WTC11 (cell line): ENCODE data around the gene PAPSS1. TPM values are rescaled to one million over a fixed set of nuclear protein-coding genes. Genes with fewer than 3 reads are reported as not detected.
A peak's percentile ranks its signal among the peaks of the same experiment; 100 is the strongest.

ENCODE experiments used
- ATAC-seq: fragments of 200-7000 bp; cut with Tn5 transposase; 2 replicates; pipeline ENCODE4 v1.10.0; 2021; ENCODE audit warnings: mild to moderate bottlenecking, moderate library complexity
- CTCF ChIA-PET: fragments of 300-600 bp; sonication (Branson Sonifier 250); formaldehyde crosslinking; loops from one replicate; lab custom pipeline; 2021; ENCODE audit warnings: antibody characterized with exemption; lab: Charles Lee
- POLR2A ChIA-PET: fragments of 350-600 bp; sonication (Branson Sonifier 250); formaldehyde crosslinking; loops from one replicate; lab custom pipeline; 2021; ENCODE audit warnings: antibody characterized with exemption; lab: Charles Lee
- DNase-seq: peaks from one replicate; pipeline ENCODE4 v3.0.0; 2021; ENCODE audit warnings: low spot score
- H3K27ac Mint-ChIP-seq: 2 replicates; pipeline ENCODE4 v1.8.0; 2021; ENCODE audit warnings: mixed read lengths
- H3K27me3 Mint-ChIP-seq: 2 replicates; pipeline ENCODE4 v1.8.0; 2021; ENCODE audit warnings: low read depth, mild to moderate bottlenecking, moderate library complexity, mixed read lengths
- H3K36me3 Mint-ChIP-seq: 2 replicates; pipeline ENCODE4 v1.8.0; 2021; ENCODE audit warnings: mixed read lengths
- H3K4me1 Mint-ChIP-seq: 2 replicates; pipeline ENCODE4 v1.8.0; 2022; ENCODE audit warnings: mixed read lengths
- H3K4me3 Mint-ChIP-seq: 2 replicates; pipeline ENCODE4 v1.8.0; 2021; ENCODE audit warnings: mild to moderate bottlenecking, moderate library complexity, mixed read lengths
- H3K9me3 Mint-ChIP-seq: 2 replicates; pipeline ENCODE4 v1.8.0; 2021; ENCODE audit warnings: mixed read lengths
- CREB1 ChIP-seq: sonication (generic); formaldehyde crosslinking; IDR thresholded peaks from 2 replicates; pipeline ENCODE4 v1.8.0; 2023; ENCODE audit warnings: mild to moderate bottlenecking, missing genetic modification reagents
- FOXJ3 ChIP-seq: sonication (generic); formaldehyde crosslinking; IDR thresholded peaks from 2 replicates; pipeline ENCODE4 v1.9.0; 2021; ENCODE audit warnings: missing genetic modification reagents, mild to moderate bottlenecking, borderline replicate concordance
- FOXP1 ChIP-seq: sonication (generic); formaldehyde crosslinking; IDR thresholded peaks from 2 replicates; pipeline ENCODE4 v1.8.0; 2022; ENCODE audit warnings: missing genetic modification reagents, mild to moderate bottlenecking, moderate library complexity, borderline replicate concordance
- JUN ChIP-seq: sonication (generic); formaldehyde crosslinking; IDR thresholded peaks from 2 replicates; pipeline ENCODE4 v1.8.0; 2023; ENCODE audit warnings: mild to moderate bottlenecking, missing genetic modification reagents
- MYBL2 ChIP-seq: sonication (generic); formaldehyde crosslinking; IDR thresholded peaks from 2 replicates; pipeline ENCODE4 v1.8.1; 2023; ENCODE audit warnings: mild to moderate bottlenecking, moderate library complexity, missing genetic modification reagents
- RELA ChIP-seq: sonication (generic); formaldehyde crosslinking; IDR thresholded peaks from 2 replicates; pipeline ENCODE4 v1.8.1; 2022; ENCODE audit warnings: missing genetic modification reagents, mild to moderate bottlenecking, borderline replicate concordance
- SMAD3 ChIP-seq: sonication (generic); formaldehyde crosslinking; IDR thresholded peaks from 2 replicates; pipeline ENCODE4 v1.8.0; 2022; ENCODE audit warnings: missing genetic modification reagents, mild to moderate bottlenecking, borderline replicate concordance
- TCF7 ChIP-seq: sonication (generic); formaldehyde crosslinking; IDR thresholded peaks from 2 replicates; pipeline ENCODE4 v1.8.0; 2022; ENCODE audit warnings: mild to moderate bottlenecking, low read depth, missing genetic modification reagents, moderate library complexity
- TEAD4 ChIP-seq: sonication (generic); formaldehyde crosslinking; IDR thresholded peaks from 2 replicates; pipeline ENCODE4 v1.8.0; 2022; ENCODE audit warnings: mild to moderate bottlenecking, missing genetic modification reagents
- TP53 ChIP-seq: sonication (generic); formaldehyde crosslinking; IDR thresholded peaks from 2 replicates; pipeline ENCODE4 v1.8.1; 2023; ENCODE audit warnings: mild to moderate bottlenecking, missing genetic modification reagents
- ZNF396 ChIP-seq: fragments of 250-450 bp; sonication (Bioruptor Pico); IDR thresholded peaks from 2 replicates; pipeline ENCODE4 v1.8.0; 2021; ENCODE audit warnings: mild to moderate bottlenecking, moderate library complexity, borderline replicate concordance
- total RNA-seq: library from RNA; stranded (reverse); gene quantifications from 3 replicates; pipeline ENCODE4 v1.2.3, GENCODE V29; 2021
- TF ChIP-seq, protein P1 (sequence below): sonication (generic); formaldehyde crosslinking; IDR thresholded peaks from 2 replicates; pipeline ENCODE4 v1.8.0; 2022; ENCODE audit warnings: missing genetic modification reagents
- TF ChIP-seq, protein P2 (sequence below): sonication (generic); formaldehyde crosslinking; IDR thresholded peaks from 2 replicates; pipeline ENCODE4 v1.8.1; 2022; ENCODE audit warnings: low read depth, mild to moderate bottlenecking, moderate library complexity, missing genetic modification reagents, borderline replicate concordance
- TF ChIP-seq, protein P3 (sequence below): sonication (generic); formaldehyde crosslinking; IDR thresholded peaks from 2 replicates; pipeline ENCODE4 v1.8.0; 2023; ENCODE audit warnings: missing genetic modification reagents, mild to moderate bottlenecking, borderline replicate concordance
- TF ChIP-seq, protein P4 (sequence below): sonication (generic); formaldehyde crosslinking; IDR thresholded peaks from 2 replicates; pipeline ENCODE4 v1.8.0; 2022; ENCODE audit warnings: mild to moderate bottlenecking, missing genetic modification reagents
- TF ChIP-seq, protein P5 (sequence below): sonication (generic); formaldehyde crosslinking; IDR thresholded peaks from 2 replicates; pipeline ENCODE4 v1.8.1; 2022; ENCODE audit warnings: mild to moderate bottlenecking, missing genetic modification reagents, moderate library complexity, borderline replicate concordance
- TF ChIP-seq, protein P6 (sequence below): sonication (generic); formaldehyde crosslinking; IDR thresholded peaks from 2 replicates; pipeline ENCODE4 v1.8.1; 2023; ENCODE audit warnings: mild to moderate bottlenecking, missing genetic modification reagents
- TF ChIP-seq, protein P7 (sequence below): fragments of 250-450 bp; sonication (Bioruptor Pico); IDR thresholded peaks from 2 replicates; pipeline ENCODE4 v1.9.0; 2021; ENCODE audit warnings: mild to moderate bottlenecking

Gene PAPSS1
- total RNA-seq, 1 experiment from 2014 or later, result 62.9 TPM

DNA sequence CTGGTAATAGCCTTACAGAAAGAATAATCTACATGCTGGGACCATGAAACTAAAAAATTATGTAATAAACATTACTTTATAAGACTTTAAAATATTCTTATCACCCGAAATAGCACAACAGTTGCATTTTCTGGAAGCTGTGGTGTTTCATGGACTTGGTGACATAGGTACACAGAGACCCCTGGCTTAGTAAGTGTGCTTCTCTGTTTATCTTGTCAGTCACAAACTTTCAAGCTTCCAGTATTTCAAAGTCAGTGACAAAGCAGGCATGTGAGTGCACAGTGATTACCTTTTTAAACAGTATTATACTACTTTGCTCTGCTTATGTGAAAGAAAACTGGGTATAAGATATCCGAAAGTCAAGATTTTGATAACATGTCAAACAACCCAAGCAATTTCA, 84.3 kb downstream of the PAPSS1 start:
- no peaks in the 10 kb centered on the region for H3K4me1 Mint-ChIP-seq
- ChIA-PET POLR2A (no interaction called here), CTCF (no interaction called here)
- TF ChIP-seq TEAD4 (CRISPR knock-in tag) (no peak), CREB1 (no peak), RELA (no peak), FOXP1 (no peak), TP53 (no peak)
- TF ChIP-seq, protein P1, sequence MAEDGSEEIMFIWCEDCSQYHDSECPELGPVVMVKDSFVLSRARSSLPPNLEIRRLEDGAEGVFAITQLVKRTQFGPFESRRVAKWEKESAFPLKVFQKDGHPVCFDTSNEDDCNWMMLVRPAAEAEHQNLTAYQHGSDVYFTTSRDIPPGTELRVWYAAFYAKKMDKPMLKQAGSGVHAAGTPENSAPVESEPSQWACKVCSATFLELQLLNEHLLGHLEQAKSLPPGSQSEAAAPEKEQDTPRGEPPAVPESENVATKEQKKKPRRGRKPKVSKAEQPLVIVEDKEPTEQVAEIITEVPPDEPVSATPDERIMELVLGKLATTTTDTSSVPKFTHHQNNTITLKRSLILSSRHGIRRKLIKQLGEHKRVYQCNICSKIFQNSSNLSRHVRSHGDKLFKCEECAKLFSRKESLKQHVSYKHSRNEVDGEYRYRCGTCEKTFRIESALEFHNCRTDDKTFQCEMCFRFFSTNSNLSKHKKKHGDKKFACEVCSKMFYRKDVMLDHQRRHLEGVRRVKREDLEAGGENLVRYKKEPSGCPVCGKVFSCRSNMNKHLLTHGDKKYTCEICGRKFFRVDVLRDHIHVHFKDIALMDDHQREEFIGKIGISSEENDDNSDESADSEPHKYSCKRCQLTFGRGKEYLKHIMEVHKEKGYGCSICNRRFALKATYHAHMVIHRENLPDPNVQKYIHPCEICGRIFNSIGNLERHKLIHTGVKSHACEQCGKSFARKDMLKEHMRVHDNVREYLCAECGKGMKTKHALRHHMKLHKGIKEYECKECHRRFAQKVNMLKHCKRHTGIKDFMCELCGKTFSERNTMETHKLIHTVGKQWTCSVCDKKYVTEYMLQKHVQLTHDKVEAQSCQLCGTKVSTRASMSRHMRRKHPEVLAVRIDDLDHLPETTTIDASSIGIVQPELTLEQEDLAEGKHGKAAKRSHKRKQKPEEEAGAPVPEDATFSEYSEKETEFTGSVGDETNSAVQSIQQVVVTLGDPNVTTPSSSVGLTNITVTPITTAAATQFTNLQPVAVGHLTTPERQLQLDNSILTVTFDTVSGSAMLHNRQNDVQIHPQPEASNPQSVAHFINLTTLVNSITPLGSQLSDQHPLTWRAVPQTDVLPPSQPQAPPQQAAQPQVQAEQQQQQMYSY (CRISPR knock-in tag), result no peak
- TF ChIP-seq, protein P2, sequence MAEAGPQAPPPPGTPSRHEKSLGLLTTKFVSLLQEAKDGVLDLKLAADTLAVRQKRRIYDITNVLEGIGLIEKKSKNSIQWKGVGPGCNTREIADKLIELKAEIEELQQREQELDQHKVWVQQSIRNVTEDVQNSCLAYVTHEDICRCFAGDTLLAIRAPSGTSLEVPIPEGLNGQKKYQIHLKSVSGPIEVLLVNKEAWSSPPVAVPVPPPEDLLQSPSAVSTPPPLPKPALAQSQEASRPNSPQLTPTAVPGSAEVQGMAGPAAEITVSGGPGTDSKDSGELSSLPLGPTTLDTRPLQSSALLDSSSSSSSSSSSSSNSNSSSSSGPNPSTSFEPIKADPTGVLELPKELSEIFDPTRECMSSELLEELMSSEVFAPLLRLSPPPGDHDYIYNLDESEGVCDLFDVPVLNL (CRISPR knock-in tag), result no peak
- TF ChIP-seq, protein P3, sequence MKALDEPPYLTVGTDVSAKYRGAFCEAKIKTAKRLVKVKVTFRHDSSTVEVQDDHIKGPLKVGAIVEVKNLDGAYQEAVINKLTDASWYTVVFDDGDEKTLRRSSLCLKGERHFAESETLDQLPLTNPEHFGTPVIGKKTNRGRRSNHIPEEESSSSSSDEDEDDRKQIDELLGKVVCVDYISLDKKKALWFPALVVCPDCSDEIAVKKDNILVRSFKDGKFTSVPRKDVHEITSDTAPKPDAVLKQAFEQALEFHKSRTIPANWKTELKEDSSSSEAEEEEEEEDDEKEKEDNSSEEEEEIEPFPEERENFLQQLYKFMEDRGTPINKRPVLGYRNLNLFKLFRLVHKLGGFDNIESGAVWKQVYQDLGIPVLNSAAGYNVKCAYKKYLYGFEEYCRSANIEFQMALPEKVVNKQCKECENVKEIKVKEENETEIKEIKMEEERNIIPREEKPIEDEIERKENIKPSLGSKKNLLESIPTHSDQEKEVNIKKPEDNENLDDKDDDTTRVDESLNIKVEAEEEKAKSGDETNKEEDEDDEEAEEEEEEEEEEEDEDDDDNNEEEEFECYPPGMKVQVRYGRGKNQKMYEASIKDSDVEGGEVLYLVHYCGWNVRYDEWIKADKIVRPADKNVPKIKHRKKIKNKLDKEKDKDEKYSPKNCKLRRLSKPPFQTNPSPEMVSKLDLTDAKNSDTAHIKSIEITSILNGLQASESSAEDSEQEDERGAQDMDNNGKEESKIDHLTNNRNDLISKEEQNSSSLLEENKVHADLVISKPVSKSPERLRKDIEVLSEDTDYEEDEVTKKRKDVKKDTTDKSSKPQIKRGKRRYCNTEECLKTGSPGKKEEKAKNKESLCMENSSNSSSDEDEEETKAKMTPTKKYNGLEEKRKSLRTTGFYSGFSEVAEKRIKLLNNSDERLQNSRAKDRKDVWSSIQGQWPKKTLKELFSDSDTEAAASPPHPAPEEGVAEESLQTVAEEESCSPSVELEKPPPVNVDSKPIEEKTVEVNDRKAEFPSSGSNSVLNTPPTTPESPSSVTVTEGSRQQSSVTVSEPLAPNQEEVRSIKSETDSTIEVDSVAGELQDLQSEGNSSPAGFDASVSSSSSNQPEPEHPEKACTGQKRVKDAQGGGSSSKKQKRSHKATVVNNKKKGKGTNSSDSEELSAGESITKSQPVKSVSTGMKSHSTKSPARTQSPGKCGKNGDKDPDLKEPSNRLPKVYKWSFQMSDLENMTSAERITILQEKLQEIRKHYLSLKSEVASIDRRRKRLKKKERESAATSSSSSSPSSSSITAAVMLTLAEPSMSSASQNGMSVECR, result no peak
- TF ChIP-seq, protein P4, sequence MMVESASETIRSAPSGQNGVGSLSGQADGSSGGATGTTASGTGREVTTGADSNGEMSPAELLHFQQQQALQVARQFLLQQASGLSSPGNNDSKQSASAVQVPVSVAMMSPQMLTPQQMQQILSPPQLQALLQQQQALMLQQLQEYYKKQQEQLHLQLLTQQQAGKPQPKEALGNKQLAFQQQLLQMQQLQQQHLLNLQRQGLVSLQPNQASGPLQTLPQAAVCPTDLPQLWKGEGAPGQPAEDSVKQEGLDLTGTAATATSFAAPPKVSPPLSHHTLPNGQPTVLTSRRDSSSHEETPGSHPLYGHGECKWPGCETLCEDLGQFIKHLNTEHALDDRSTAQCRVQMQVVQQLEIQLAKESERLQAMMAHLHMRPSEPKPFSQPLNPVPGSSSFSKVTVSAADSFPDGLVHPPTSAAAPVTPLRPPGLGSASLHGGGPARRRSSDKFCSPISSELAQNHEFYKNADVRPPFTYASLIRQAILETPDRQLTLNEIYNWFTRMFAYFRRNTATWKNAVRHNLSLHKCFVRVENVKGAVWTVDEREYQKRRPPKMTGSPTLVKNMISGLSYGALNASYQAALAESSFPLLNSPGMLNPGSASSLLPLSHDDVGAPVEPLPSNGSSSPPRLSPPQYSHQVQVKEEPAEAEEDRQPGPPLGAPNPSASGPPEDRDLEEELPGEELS, result no peak
- H3K36me3 Mint-ChIP-seq, result no peaks in the 10 kb centered on the region
- DNase-seq, result no peak
- H3K27ac Mint-ChIP-seq, result no peak overlapping the region
- no peak overlapping the region for H3K4me3 Mint-ChIP-seq
- no peak for ATAC-seq
- no peaks in the 10 kb centered on the region for H3K9me3 Mint-ChIP-seq
- no peaks in the 10 kb centered on the region for H3K27me3 Mint-ChIP-seq

DNA sequence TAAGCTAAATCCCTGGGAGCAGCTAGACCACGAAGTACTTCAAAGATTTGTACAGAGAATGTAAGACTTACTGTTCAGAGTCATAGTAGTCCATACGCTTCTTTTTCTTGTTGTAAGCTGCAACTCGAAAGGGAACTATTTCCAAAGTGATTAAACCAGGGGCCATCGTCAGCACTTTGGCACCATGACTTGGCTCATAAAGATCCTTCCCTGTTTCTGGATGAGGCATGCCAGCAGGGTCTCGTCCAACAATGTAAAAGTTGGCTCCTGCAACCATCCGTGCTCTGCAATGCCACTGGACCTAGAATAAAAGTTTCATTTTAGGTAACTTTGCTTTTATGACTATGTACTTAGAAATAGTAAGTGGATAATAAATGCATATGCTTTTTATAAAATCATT, 88.5 kb downstream of the PAPSS1 start:
- ChIA-PET POLR2A (no interaction called here), CTCF (no interaction called here)
- peaks cover 5% of the 10 kb centered on the region for H3K36me3 Mint-ChIP-seq
- H3K27ac Mint-ChIP-seq, result no peak overlapping the region
- no peaks in the 10 kb centered on the region for H3K9me3 Mint-ChIP-seq
- no peak for DNase-seq
- no peaks in the 10 kb centered on the region for H3K4me1 Mint-ChIP-seq
- no peaks in the 10 kb centered on the region for H3K27me3 Mint-ChIP-seq
- ATAC-seq, result no peak
- no peak overlapping the region for H3K4me3 Mint-ChIP-seq
- no peak for TF ChIP-seq MYBL2
- no peak for TF ChIP-seq SMAD3

DNA sequence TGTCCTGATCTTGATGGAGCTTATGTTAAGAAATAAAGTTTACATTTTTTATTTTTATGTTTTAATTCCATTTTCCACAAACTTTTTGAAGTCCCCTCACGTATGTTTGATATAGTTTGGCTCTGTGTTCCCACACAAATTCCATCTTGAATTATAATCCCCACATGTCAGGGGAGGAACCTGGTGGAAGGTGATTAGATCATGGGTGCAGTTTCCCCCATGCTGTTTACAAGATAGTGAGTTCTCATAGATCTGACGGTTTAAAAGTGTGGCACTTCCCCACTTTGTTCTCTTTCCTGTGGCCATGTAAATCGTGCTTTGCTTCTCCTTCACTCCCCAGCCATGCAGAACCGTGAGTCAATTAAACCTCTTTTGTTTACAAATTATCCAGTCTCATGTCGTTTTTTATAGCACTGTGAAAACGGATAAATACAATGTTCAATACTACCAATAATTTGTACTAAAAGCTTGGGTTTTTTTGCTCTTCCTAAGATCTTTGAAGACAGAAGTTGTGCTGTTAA, 89.8 kb downstream of the PAPSS1 start:
- DNase-seq (no peak), ATAC-seq (no peak)
- H3K4me1 Mint-ChIP-seq, result no peaks in the 10 kb centered on the region
- peaks cover 5% of the 10 kb centered on the region for H3K36me3 Mint-ChIP-seq
- no peaks in the 10 kb centered on the region for H3K9me3 Mint-ChIP-seq
- H3K4me3 Mint-ChIP-seq, result no peak overlapping the region
- ChIA-PET POLR2A (no interaction called here), CTCF (no interaction called here)
- H3K27ac Mint-ChIP-seq, result peak overlapping the region; percentile 68; the same call in 1 of the 2 replicates
- no peaks in the 10 kb centered on the region for H3K27me3 Mint-ChIP-seq
- TF ChIP-seq, protein P5, sequence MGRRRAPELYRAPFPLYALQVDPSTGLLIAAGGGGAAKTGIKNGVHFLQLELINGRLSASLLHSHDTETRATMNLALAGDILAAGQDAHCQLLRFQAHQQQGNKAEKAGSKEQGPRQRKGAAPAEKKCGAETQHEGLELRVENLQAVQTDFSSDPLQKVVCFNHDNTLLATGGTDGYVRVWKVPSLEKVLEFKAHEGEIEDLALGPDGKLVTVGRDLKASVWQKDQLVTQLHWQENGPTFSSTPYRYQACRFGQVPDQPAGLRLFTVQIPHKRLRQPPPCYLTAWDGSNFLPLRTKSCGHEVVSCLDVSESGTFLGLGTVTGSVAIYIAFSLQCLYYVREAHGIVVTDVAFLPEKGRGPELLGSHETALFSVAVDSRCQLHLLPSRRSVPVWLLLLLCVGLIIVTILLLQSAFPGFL, result no peak
- TF ChIP-seq JUN (CRISPR knock-in tag) (no peak), FOXJ3 (CRISPR knock-in tag) (no peak), CREB1 (no peak), TCF7 (no peak), ZNF396 (no peak)
- TF ChIP-seq, protein P6, sequence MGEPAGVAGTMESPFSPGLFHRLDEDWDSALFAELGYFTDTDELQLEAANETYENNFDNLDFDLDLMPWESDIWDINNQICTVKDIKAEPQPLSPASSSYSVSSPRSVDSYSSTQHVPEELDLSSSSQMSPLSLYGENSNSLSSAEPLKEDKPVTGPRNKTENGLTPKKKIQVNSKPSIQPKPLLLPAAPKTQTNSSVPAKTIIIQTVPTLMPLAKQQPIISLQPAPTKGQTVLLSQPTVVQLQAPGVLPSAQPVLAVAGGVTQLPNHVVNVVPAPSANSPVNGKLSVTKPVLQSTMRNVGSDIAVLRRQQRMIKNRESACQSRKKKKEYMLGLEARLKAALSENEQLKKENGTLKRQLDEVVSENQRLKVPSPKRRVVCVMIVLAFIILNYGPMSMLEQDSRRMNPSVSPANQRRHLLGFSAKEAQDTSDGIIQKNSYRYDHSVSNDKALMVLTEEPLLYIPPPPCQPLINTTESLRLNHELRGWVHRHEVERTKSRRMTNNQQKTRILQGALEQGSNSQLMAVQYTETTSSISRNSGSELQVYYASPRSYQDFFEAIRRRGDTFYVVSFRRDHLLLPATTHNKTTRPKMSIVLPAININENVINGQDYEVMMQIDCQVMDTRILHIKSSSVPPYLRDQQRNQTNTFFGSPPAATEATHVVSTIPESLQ (CRISPR knock-in tag), result no peak
- TF ChIP-seq, protein P7, sequence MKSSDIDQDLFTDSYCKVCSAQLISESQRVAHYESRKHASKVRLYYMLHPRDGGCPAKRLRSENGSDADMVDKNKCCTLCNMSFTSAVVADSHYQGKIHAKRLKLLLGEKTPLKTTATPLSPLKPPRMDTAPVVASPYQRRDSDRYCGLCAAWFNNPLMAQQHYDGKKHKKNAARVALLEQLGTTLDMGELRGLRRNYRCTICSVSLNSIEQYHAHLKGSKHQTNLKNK (CRISPR knock-in tag), result no peak
